ENCODE measurements around the gene PIK3R5.

DNA sequence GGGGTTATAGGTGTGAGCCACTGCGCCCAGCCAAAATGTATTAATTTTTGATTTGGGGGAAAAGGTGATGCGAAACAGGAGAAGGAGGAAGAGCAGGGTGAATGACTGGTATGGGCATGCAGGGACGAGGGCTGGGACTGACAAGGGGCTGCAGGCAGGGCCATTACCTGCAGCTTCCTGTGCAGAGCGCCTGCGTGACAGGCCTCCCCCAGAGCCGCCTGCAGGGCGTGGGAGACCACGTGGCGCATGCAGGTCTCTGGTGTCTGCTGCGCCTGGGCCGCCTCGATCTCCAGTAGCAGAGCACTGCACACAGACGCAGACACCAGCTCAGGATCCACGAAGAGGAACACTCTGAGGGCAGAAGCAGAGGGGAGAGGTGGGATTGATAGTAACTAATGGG, 130.4 kb downstream of the PIK3R5 start:
- TF ChIP-seq, protein P1, sequence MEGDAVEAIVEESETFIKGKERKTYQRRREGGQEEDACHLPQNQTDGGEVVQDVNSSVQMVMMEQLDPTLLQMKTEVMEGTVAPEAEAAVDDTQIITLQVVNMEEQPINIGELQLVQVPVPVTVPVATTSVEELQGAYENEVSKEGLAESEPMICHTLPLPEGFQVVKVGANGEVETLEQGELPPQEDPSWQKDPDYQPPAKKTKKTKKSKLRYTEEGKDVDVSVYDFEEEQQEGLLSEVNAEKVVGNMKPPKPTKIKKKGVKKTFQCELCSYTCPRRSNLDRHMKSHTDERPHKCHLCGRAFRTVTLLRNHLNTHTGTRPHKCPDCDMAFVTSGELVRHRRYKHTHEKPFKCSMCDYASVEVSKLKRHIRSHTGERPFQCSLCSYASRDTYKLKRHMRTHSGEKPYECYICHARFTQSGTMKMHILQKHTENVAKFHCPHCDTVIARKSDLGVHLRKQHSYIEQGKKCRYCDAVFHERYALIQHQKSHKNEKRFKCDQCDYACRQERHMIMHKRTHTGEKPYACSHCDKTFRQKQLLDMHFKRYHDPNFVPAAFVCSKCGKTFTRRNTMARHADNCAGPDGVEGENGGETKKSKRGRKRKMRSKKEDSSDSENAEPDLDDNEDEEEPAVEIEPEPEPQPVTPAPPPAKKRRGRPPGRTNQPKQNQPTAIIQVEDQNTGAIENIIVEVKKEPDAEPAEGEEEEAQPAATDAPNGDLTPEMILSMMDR (conservative IDR thresholded peaks at IDR 0.05 in 1 of 2, IDR thresholded peaks at IDR 0.05 in 1 of 2; ENCODE audit: extremely low read depth in 1 of 2, insufficient read depth in 1 of 2, low read depth in 1 of 2, low read length in 2 of 2), result no peak
- TF ChIP-seq EZH2 (IDR thresholded peaks at IDR 0.05; ENCODE audit: borderline replicate concordance, low read length), result no peak

Data from mammary epithelial cell (primary cell).